ENCODE measurements around the gene FYB2.

GRCh38 chr1:56672579-56672978 is 146.6 kb downstream of the FYB2 start:
- TF ChIP-seq CTCF (optimal IDR thresholded peaks at IDR 0.05 in 1 of 3, IDR thresholded peaks at IDR 0.05 in 1 of 3, conservative IDR thresholded peaks at IDR 0.05 in 1 of 3; ENCODE audit: extremely low read depth in 1 of 3, insufficient read depth in 2 of 3, low read length in 3 of 3) = no peak
- TF ChIP-seq EZH2 (IDR thresholded peaks at IDR 0.05; ENCODE audit: low read length) = no peak
